ENCODE data around the gene GET4. TPM values are rescaled to one million over a fixed set of nuclear protein-coding genes. Genes with fewer than 3 reads are reported as not detected.

GET4 gene
- polyA plus RNA-seq, 1 of the 3 experiments (the other 2 are of a cell fraction): 63.1 TPM

DNA sequence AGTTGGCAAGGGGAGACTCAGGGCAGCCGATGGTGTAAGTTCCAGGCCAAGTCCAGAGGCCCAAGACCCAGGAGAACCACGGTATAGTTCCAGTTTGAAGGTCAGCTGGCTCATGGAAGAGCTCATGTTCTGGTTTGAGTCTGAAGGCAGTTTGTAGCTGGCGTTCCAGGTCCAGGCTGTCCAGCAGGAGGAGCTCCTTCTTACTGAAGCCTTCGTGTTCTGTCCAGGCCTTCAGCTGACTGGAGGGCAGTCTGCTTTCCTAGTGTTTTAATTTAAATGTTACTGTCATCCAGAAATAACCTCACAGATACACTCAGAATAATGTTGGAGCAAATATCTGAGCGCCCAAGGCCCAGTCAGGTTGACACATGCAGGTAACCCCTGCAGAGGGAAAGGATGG is 39.9 kb upstream of the GET4 start (continued):
- TF ChIP-seq SMC3 (IDR thresholded peaks at IDR 0.05; ENCODE audit: low read depth, low read length) (peak; percentile 48; the same call in 1 of the 2 replicates), CTCF (IDR thresholded peaks at IDR 0.05) (peak; percentile 63), NFIC (IDR thresholded peaks at IDR 0.05; ENCODE audit: borderline replicate concordance) (no peak), FOXJ3 (CRISPR knock-in tag; IDR thresholded peaks at IDR 0.05) (no peak), ELF1 (IDR thresholded peaks at IDR 0.05) (no peak), USF1 (IDR thresholded peaks at IDR 0.05; ENCODE audit: borderline replicate concordance, low read depth) (no peak), FOSL2 (IDR thresholded peaks at IDR 0.05; ENCODE audit: borderline replicate concordance, low read depth) (no peak), RFX5 (IDR thresholded peaks at IDR 0.05; ENCODE audit: low read length) (no peak), FOXM1 (IDR thresholded peaks at IDR 0.05; ENCODE audit: low read depth) (no peak)
- TF ChIP-seq, protein P1, sequence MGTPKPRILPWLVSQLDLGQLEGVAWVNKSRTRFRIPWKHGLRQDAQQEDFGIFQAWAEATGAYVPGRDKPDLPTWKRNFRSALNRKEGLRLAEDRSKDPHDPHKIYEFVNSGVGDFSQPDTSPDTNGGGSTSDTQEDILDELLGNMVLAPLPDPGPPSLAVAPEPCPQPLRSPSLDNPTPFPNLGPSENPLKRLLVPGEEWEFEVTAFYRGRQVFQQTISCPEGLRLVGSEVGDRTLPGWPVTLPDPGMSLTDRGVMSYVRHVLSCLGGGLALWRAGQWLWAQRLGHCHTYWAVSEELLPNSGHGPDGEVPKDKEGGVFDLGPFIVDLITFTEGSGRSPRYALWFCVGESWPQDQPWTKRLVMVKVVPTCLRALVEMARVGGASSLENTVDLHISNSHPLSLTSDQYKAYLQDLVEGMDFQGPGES (IDR thresholded peaks at IDR 0.05; ENCODE audit: low read depth, low read length): no peak
- TF ChIP-seq, protein P2, sequence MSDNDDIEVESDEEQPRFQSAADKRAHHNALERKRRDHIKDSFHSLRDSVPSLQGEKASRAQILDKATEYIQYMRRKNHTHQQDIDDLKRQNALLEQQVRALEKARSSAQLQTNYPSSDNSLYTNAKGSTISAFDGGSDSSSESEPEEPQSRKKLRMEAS (IDR thresholded peaks at IDR 0.05; ENCODE audit: low read depth): no peak

GRCh38 chr7:837001-837400 is 39.4 kb upstream of the GET4 start:
- Histone ChIP-seq H3K4me1 (ENCODE audit: control insufficient read depth in 1 of 2, insufficient read depth in 2 of 2, low read depth in 1 of 2, low read length in 1 of 2) (peaks cover 12 to 13% of the 10 kb centered on the region in 2 experiments; a peak in 3 of 4 replicates), H3F3A (replicated peaks; ENCODE audit: insufficient read depth) (peaks cover 19% of the 10 kb centered on the region), H3K4me2 (no peak overlapping the region), H3K79me2 (ENCODE audit: insufficient read depth) (peaks cover 81% of the 10 kb centered on the region), H3K9me2 (no peaks in the 10 kb centered on the region), H3K9me3 (no peaks in the 10 kb centered on the region), H3K27ac (ENCODE audit: low read depth in 2 of 2, low read length in 1 of 2) (no peak overlapping the region; a peak in 1 of 4 replicates), H3K9ac (no peak overlapping the region), H3K27me3 (ENCODE audit: insufficient read depth) (no peaks in the 10 kb centered on the region), H4K20me1 (ENCODE audit: insufficient read depth) (peaks cover 22% of the 10 kb centered on the region), H3K4me3 (ENCODE audit: low read depth in 2 of 2, low read length in 1 of 2) (no peak overlapping the region), H3K36me3 (replicated peaks in 1 of 2; ENCODE audit: control insufficient read depth in 1 of 2, insufficient read depth in 2 of 2, low read length in 1 of 2) (peaks cover 20 to 38% of the 10 kb centered on the region in 2 experiments), H2AFZ (ENCODE audit: low read depth) (no peak overlapping the region)
- POLR2A ChIA-PET: no interaction called here
- 88% methylated on average over 16 of the region's 19 CpGs for WGBS (ENCODE audit: low lambda C conversion rate)
- no peak for TF ChIP-seq TAF1 (IDR thresholded peaks at IDR 0.05; ENCODE audit: borderline replicate concordance, low read depth, low read length)
- TF ChIP-seq EZH2phosphoT487 (IDR thresholded peaks at IDR 0.05; ENCODE audit: borderline replicate concordance, low read depth): no peak
- no peak for TF ChIP-seq ELF1 (IDR thresholded peaks at IDR 0.05)
- no peak for TF ChIP-seq MXI1 (IDR thresholded peaks at IDR 0.05; ENCODE audit: low read depth, low read length)
- TF ChIP-seq, protein P2 (IDR thresholded peaks at IDR 0.05; ENCODE audit: low read depth): no peak
- TF ChIP-seq JUND (IDR thresholded peaks at IDR 0.05): no peak
- TF ChIP-seq, protein P1 (IDR thresholded peaks at IDR 0.05; ENCODE audit: low read depth, low read length): no peak
- no peak for TF ChIP-seq SMC3 (IDR thresholded peaks at IDR 0.05; ENCODE audit: low read depth, low read length)
- TF ChIP-seq EP300 (IDR thresholded peaks at IDR 0.05; ENCODE audit: borderline replicate concordance in 1 of 2, low read depth in 1 of 2, low read length in 1 of 2): no peak
- TF ChIP-seq, protein P3, sequence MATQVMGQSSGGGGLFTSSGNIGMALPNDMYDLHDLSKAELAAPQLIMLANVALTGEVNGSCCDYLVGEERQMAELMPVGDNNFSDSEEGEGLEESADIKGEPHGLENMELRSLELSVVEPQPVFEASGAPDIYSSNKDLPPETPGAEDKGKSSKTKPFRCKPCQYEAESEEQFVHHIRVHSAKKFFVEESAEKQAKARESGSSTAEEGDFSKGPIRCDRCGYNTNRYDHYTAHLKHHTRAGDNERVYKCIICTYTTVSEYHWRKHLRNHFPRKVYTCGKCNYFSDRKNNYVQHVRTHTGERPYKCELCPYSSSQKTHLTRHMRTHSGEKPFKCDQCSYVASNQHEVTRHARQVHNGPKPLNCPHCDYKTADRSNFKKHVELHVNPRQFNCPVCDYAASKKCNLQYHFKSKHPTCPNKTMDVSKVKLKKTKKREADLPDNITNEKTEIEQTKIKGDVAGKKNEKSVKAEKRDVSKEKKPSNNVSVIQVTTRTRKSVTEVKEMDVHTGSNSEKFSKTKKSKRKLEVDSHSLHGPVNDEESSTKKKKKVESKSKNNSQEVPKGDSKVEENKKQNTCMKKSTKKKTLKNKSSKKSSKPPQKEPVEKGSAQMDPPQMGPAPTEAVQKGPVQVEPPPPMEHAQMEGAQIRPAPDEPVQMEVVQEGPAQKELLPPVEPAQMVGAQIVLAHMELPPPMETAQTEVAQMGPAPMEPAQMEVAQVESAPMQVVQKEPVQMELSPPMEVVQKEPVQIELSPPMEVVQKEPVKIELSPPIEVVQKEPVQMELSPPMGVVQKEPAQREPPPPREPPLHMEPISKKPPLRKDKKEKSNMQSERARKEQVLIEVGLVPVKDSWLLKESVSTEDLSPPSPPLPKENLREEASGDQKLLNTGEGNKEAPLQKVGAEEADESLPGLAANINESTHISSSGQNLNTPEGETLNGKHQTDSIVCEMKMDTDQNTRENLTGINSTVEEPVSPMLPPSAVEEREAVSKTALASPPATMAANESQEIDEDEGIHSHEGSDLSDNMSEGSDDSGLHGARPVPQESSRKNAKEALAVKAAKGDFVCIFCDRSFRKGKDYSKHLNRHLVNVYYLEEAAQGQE (IDR thresholded peaks at IDR 0.05; ENCODE audit: low read depth, low read length): no peak
- no peak for DNase-seq
- CTCF ChIA-PET: interaction anchor here (0.6 to 11.8 kb wide), 18 partner anchors 9 to 130 kb away, joined by 3 to 112 read pairs (median 5); partner anchors contain the start of gene GET4
